Endothelial cell of umbilical vein (primary cell): Measurements from ENCODE around the gene CNTN5. TPM values are rescaled to one million over a fixed set of nuclear protein-coding genes. Genes with fewer than 3 reads are reported as not detected.

ENCODE experiments used
- BruUV-seq: library from RNA; stranded (reverse); fragments of 400-500 nt; replicated peaks from 2 replicates; lab custom pipeline; 2021; lab: Mats Ljungman, UMichigan
- CTCF ChIA-PET: fragments of 300-600, 350-600 bp; sonication (Branson Sonifier 250); formaldehyde crosslinking; loops from one replicate; lab custom pipeline; 2021; ENCODE audit warnings: antibody characterized with exemption, inconsistent platforms; lab: Charles Lee
- POLR2A ChIA-PET: fragments of 300-600, 350-600 bp; sonication (Branson Sonifier 250); formaldehyde crosslinking; loops from one replicate; lab custom pipeline; 2021; ENCODE audit warnings: antibody characterized with exemption, inconsistent platforms; lab: Charles Lee
- DNase-seq: peaks from one replicate; pipeline ENCODE4 v3.0.0-alpha.2; 2011; ENCODE audit warnings: low read depth, low spot score
- FAIRE-seq: peaks from 2 replicates; lab custom pipeline; 2011; peaks lifted over from hg19 to GRCh38; lab: Jason Lieb, UNC
- H2AFZ ChIP-seq: 2 replicates; pipeline ENCODE4 v1.6.0; 2012; ENCODE audit warnings: low read depth, low read length, control low read depth, inconsistent platforms
- H3K27ac ChIP-seq: 2 replicates; pipeline ENCODE4 v1.5.1; 2011; ENCODE audit warnings: low read depth, mild to moderate bottlenecking, control low read depth, low read length, moderate library complexity; ENCODE audit not compliant: insufficient read depth
- H3K27me3 ChIP-seq, 2 experiments: 2 replicates each; pipeline versions ENCODE4 v1.6.0 to v1.6.1; 2011; ENCODE audit warnings: low read length in 2 of 2, mixed read lengths in 1 of 2; ENCODE audit not compliant: control insufficient read depth in 2 of 2, insufficient read depth in 2 of 2
- H3K36me3 ChIP-seq, 2 experiments: 2 replicates in 1 of 2; 3 replicates in 1 of 2; pipeline ENCODE4 v1.5.1; 2011; ENCODE audit warnings: low read length in 2 of 2, mild to moderate bottlenecking in 1 of 2, moderate library complexity in 1 of 2; ENCODE audit not compliant: control insufficient read depth in 2 of 2, insufficient read depth in 2 of 2; ENCODE audit errors: extremely low read depth in 1 of 2
- H3K4me1 ChIP-seq: 3 replicates; pipeline ENCODE4 v1.5.1; 2011; ENCODE audit warnings: mild to moderate bottlenecking, low read length; ENCODE audit not compliant: control insufficient read depth, insufficient read depth; ENCODE audit errors: extremely low read depth
- H3K4me2 ChIP-seq: 2 replicates; pipeline ENCODE4 v1.6.1; 2011; ENCODE audit warnings: low read length, control low read depth, mixed read lengths; ENCODE audit not compliant: insufficient read depth
- H3K4me3 ChIP-seq, 3 experiments: fragments of 200-600 bp in 1 of 3; sonication (generic), shearing (Covaris generic) in 1 of 3; replicated peaks in 1 of 3; 2 replicates each; pipeline ENCODE4 v1.5.1; 2011 to 2016; ENCODE audit warnings: control low read depth in 3 of 3, low read length in 3 of 3, mild to moderate bottlenecking in 2 of 3, inconsistent platforms in 1 of 3, low read depth in 1 of 3, moderate library complexity in 1 of 3; ENCODE audit not compliant: insufficient read depth in 1 of 3
- H3K79me2 ChIP-seq: 2 replicates; pipeline ENCODE4 v1.6.0; 2012; ENCODE audit warnings: low read length, inconsistent platforms; ENCODE audit not compliant: control insufficient read depth, insufficient read depth
- H3K9ac ChIP-seq: replicated peaks from 2 replicates; pipeline ENCODE3; 2011; ENCODE audit warnings: low read length, control low read depth; ENCODE audit not compliant: insufficient read depth; ENCODE audit errors: extremely low read depth
- H3K9me1 ChIP-seq: replicated peaks from 3 replicates; pipeline ENCODE4 v1.6.0; 2011; ENCODE audit warnings: mild to moderate bottlenecking, low read length; ENCODE audit not compliant: control insufficient read depth, insufficient read depth; ENCODE audit errors: extremely low read depth
- H3K9me3 ChIP-seq: replicated peaks from 2 replicates; pipeline ENCODE4 v1.5.1; 2012; ENCODE audit warnings: low read length, inconsistent platforms; ENCODE audit not compliant: control insufficient read depth, insufficient read depth
- H4K20me1 ChIP-seq: replicated peaks from 2 replicates; pipeline ENCODE3; 2011; ENCODE audit warnings: mild to moderate bottlenecking, low read length; ENCODE audit not compliant: control insufficient read depth, insufficient read depth; ENCODE audit errors: extremely low read depth
- EZH2 ChIP-seq: IDR thresholded peaks from 2 replicates; pipeline ENCODE4 v1.6.1; 2012; ENCODE audit warnings: borderline replicate concordance, low read depth, mild to moderate bottlenecking, moderate library complexity, low read length, inconsistent platforms; ENCODE audit not compliant: severe bottlenecking
- FOS ChIP-seq: IDR thresholded peaks from 2 replicates; pipeline ENCODE4 v1.6.1; 2011; ENCODE audit warnings: mild to moderate bottlenecking, low read length, moderate library complexity, borderline replicate concordance; ENCODE audit not compliant: insufficient read depth
- GATA2 ChIP-seq: IDR thresholded peaks from 2 replicates; pipeline ENCODE4 v1.7.0; 2011; ENCODE audit warnings: low read depth, mild to moderate bottlenecking, moderate library complexity, mixed read lengths, low read length; ENCODE audit not compliant: insufficient read length, insufficient read depth
- JUN ChIP-seq: IDR thresholded peaks from 2 replicates; pipeline ENCODE4 v1.6.1; 2011; ENCODE audit warnings: borderline replicate concordance, low read depth; ENCODE audit not compliant: insufficient read length, insufficient read depth
- MYC ChIP-seq: IDR thresholded peaks from one replicate; pipeline ENCODE4 v1.6.1; 2011; ENCODE audit warnings: mild to moderate bottlenecking, low read depth, low read length
- POLR2A ChIP-seq: IDR thresholded peaks from 2 replicates; pipeline ENCODE4 v1.6.1; 2012; ENCODE audit warnings: low read depth, mild to moderate bottlenecking, control low read depth, low read length
- POLR2AphosphoS5 ChIP-seq: IDR thresholded peaks from 2 replicates; pipeline ENCODE4 v1.6.1; 2012; ENCODE audit warnings: low read depth, mild to moderate bottlenecking, control low read depth, low read length, moderate library complexity; ENCODE audit not compliant: insufficient read depth
- dilution Hi-C: fragments of 300-500 bp; cut with MboI; formaldehyde crosslinking; loops from one replicate; pipeline ENCODE4 v1.15.0; 2019; ENCODE audit warnings: low sequenced_read_pairs; ENCODE audit not compliant: extremely low pct_ligation_motif_present
- intact Hi-C: fragments of 100-400 bp; cut with micrococcal nuclease; formaldehyde crosslinking; loops from one replicate; pipeline ENCODE4 v1.10.0; 2022
- polyA plus RNA-seq, 4 experiments: library from polyadenylated mRNA; depleted of rRNA in 3 of 4; stranded (reverse) in 3 of 4; unstranded in 1 of 4; fragments of >200 nt; gene quantifications; 2 replicates each; pipeline versions ENCODE4 v1.2.1 to v1.2.3, GENCODE V29; 2011 to 2012; ENCODE audit warnings: missing spikeins in 1 of 4
- total RNA-seq: library from RNA; stranded (reverse); gene quantifications from 2 replicates; pipeline ENCODE4 v1.2.3, GENCODE V29; 2021
- TF ChIP-seq, protein P1 (sequence below): IDR thresholded peaks from 2 replicates; pipeline ENCODE4 v1.6.1; 2011; ENCODE audit not compliant: insufficient read depth, insufficient read length
- TF ChIP-seq, protein P2 (sequence below), 2 donors: IDR thresholded peaks; 1 replicate in 1 of 2; 2 replicates in 1 of 2; pipeline ENCODE4 v1.5.1; 2011; ENCODE audit warnings: low read length in 2 of 2, mild to moderate bottlenecking in 2 of 2, moderate library complexity in 2 of 2, control low read depth in 1 of 2, inconsistent platforms in 1 of 2, low read depth in 1 of 2; ENCODE audit not compliant: insufficient read depth in 1 of 2; ENCODE audit errors: extremely low read depth in 1 of 2

The CNTN5 gene
- total and polyA plus RNA-seq, 2 donors (not counting 3 experiments of a cell fraction or from before 2014, with no cell fraction given): not detected

DNA sequence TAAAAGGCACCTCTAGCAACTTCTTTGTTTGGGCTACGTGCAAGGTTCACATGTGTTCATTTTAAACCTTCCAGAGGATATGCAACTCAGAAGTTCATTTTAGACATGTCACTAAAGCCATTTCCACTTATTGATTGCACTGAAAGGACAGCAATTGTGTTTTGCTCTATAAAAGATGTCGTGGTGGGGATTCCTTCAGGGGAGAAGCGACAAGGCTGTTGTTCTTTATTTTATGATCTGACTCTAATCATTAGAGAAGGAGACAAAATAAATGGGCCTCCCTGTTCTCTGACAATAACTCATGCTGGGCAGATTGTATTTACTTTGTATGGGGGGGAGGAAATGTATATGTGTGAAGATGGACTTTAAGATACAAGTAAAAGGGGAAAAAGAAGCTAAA, 1296.2 kb downstream of the CNTN5 start:
- Histone ChIP-seq H3K9me3 (no peaks in the 10 kb centered on the region), H3K4me2 (no peak overlapping the region), H3K9me1 (no peaks in the 10 kb centered on the region), H3K79me2 (no peaks in the 10 kb centered on the region), H3K36me3 (no peaks in the 10 kb centered on the region), H3K27ac (no peak overlapping the region), H2AFZ (no peak overlapping the region), H3K4me1 (no peaks in the 10 kb centered on the region), H3K9ac (no peak overlapping the region), H4K20me1 (no peaks in the 10 kb centered on the region), H3K27me3 (no peaks in the 10 kb centered on the region), H3K4me3 (no peak overlapping the region)
- intact Hi-C loops (no loop called here), dilution Hi-C loops (no loop called here)
- ChIA-PET POLR2A (no interaction called here), CTCF (no interaction called here)
- TF ChIP-seq POLR2AphosphoS5: no peak
- TF ChIP-seq, protein P1, sequence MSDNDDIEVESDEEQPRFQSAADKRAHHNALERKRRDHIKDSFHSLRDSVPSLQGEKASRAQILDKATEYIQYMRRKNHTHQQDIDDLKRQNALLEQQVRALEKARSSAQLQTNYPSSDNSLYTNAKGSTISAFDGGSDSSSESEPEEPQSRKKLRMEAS: no peak
- no peak for TF ChIP-seq FOS
- no peak for TF ChIP-seq MYC
- TF ChIP-seq EZH2: no peak
- no peak for TF ChIP-seq JUN
- TF ChIP-seq POLR2A: no peak
- TF ChIP-seq GATA2: no peak
- TF ChIP-seq, protein P2, sequence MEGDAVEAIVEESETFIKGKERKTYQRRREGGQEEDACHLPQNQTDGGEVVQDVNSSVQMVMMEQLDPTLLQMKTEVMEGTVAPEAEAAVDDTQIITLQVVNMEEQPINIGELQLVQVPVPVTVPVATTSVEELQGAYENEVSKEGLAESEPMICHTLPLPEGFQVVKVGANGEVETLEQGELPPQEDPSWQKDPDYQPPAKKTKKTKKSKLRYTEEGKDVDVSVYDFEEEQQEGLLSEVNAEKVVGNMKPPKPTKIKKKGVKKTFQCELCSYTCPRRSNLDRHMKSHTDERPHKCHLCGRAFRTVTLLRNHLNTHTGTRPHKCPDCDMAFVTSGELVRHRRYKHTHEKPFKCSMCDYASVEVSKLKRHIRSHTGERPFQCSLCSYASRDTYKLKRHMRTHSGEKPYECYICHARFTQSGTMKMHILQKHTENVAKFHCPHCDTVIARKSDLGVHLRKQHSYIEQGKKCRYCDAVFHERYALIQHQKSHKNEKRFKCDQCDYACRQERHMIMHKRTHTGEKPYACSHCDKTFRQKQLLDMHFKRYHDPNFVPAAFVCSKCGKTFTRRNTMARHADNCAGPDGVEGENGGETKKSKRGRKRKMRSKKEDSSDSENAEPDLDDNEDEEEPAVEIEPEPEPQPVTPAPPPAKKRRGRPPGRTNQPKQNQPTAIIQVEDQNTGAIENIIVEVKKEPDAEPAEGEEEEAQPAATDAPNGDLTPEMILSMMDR (IDR thresholded peaks at IDR 0.05; ENCODE audit: extremely low read depth in 1 of 2, insufficient read depth in 1 of 2, low read depth in 1 of 2, low read length in 2 of 2): no peak
- no TSS peak for BruUV-seq
- no peak for DNase-seq
- no peak for FAIRE-seq
